C4-2B (cell line): Measurements from ENCODE around the gene ADH4.
A peak's percentile ranks its signal among the peaks of the same experiment; 100 is the strongest.
"Not testable (repeated sequence)": the region's sequence is repeated elsewhere in the genome, so short reads cannot be mapped to it uniquely, and the experiment has no call there.

Experiments
- H3K27ac ChIP-seq: fragments of 450-650 bp; 2 replicates; pipeline ENCODE4 v1.5.1; 2017
- ZFX ChIP-seq: fragments of 450-650 bp; IDR thresholded peaks from 2 replicates; pipeline ENCODE4 v1.6.1; 2017
- TF ChIP-seq, protein P1 (sequence below): fragments of 450-650 bp; conservative IDR thresholded peaks from 2 replicates; pipeline ENCODE4 v1.5.1; 2017; ENCODE audit warnings: mild to moderate bottlenecking

Gene ADH4

DNA sequence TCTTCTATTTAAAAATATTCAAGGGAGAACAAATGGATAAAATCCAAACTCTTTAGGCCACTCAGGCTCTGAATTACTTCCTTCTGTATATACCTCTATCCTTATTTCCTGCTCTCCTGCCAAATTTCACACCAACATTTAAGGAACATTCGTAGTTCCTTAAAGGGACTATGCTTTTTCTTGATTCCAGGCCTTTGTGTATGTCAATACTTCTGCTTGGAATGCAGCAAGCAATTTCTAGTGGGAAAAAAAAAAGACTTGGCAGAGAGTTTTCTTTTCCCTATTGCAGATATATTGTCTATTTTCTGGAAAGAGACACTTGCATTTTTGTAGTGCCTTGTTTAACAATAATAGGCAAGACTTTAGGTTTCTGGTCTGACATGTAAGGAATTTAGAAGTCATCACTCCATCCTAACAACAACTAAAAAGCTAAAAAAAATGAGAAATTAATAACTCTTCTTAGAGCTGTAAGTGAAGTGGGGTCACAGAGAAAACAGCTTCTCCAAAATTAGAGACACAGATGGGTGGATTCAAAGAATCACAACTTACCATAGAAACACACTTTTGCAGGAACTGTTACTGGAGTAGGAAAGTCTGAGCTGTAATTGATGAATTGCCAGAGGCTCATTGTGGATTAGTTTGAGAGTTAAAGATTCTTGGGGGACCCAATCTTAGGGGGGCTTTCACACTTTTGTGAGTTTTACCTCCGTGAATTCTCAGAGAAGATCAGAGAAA, 53.4 kb downstream of the ADH4 start:
- no peak overlapping the region for H3K27ac ChIP-seq

DNA sequence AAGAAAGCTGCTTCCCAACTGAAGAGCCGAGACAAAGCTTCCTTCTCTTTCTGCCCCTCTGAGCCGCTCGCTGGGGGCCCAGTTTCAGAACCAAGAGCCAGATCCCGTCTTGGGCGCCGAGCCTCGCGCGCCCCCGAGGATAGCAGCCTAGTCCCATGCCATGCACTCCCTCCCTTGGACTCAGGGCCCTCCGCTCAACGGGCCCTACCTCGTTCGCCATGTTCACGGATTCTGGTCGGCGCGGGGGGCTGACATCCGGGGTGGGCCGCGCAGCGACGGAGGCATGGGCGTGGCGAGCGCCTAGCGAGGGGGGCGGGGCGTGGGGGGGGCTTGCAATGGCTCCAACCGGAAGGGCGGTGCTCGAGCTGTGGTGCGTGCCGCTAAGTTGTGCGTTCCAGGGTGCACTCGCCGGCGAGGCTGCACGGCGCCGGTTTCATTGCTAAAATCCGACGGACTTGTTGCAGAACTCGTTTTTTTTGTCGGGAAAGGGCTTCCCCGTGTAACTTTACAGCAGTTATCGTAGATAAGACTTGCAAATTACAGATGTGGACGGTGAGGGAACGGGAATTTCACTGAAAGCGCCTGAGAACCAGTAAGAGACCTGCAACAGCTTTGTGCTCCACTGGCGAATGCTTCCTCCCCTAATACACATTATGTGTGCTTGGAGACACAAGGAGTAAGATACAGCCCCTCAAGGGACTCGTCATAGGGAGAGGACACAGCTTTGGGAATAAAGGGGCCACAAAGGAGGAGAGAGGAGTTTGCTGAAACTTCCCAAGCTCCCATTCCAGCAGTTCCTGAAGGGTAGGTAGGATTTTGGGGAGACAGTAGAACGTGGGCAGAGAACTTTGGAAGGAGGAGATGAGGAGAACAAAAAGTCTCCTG, 55.4 kb downstream of the ADH4 start, which contains the start of gene ADH5:
Gene ADH5 (minus strand): TSS at position 308 of the 885 bp plus-strand sequence. CDS start 88 bp downstream, at position 220.
- H3K27ac ChIP-seq, result peak within 1 kb of the TSS; percentile 80
- TF ChIP-seq, protein P1, sequence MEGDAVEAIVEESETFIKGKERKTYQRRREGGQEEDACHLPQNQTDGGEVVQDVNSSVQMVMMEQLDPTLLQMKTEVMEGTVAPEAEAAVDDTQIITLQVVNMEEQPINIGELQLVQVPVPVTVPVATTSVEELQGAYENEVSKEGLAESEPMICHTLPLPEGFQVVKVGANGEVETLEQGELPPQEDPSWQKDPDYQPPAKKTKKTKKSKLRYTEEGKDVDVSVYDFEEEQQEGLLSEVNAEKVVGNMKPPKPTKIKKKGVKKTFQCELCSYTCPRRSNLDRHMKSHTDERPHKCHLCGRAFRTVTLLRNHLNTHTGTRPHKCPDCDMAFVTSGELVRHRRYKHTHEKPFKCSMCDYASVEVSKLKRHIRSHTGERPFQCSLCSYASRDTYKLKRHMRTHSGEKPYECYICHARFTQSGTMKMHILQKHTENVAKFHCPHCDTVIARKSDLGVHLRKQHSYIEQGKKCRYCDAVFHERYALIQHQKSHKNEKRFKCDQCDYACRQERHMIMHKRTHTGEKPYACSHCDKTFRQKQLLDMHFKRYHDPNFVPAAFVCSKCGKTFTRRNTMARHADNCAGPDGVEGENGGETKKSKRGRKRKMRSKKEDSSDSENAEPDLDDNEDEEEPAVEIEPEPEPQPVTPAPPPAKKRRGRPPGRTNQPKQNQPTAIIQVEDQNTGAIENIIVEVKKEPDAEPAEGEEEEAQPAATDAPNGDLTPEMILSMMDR, result no peak
- TF ChIP-seq ZFX, result no peak

More for the DNA sequence above, 53.4 kb downstream of the ADH4 start:
- TF ChIP-seq, protein P1, result no peak
- no peak for TF ChIP-seq ZFX

DNA sequence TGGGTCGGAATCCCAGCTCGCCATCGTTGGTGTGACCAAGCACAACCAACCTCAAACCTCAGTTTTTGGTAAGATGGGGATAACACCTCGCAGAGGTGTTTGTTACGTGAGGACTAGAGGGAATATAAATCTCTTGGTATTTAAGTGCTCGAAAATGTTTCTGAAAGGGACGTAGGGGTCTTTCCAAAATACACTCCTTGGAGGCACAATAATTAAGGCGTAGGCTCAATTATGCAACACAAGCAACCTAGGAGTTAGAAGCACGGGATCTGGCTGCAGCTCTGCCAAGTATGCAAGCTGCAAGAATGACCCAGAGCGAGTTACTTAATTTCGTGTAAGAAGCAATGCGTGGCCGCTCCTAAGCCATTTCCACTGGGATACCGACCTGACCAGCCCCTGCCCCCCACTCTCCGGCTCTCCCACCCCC, 56.1 kb downstream of the ADH4 start:
- TF ChIP-seq ZFX, result no peak
- TF ChIP-seq, protein P1, result no peak
- H3K27ac ChIP-seq, result peak overlapping the region; percentile 80

DNA sequence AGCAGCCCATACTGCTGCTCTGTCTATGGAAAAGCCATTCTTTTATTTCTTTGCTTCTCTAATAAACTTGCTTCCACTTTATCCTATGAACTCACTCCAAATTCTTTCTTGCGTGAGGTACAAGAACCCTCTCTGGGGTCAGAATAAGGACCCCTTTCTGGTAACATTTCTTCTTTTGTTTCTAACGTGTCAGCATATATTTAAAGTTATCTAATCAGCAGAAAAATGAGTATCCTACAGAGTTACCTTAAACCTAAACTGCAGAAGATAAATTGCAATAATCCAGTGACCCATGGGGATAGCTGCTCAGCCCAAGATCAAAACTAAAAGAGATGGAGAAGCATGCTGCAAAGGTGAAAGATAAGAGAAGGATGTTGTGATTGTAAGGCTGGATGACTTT, 59.5 kb downstream of the ADH4 start:
- TF ChIP-seq ZFX, result no peak
- TF ChIP-seq, protein P1, result no peak
- H3K27ac ChIP-seq, result no peak overlapping the region

DNA sequence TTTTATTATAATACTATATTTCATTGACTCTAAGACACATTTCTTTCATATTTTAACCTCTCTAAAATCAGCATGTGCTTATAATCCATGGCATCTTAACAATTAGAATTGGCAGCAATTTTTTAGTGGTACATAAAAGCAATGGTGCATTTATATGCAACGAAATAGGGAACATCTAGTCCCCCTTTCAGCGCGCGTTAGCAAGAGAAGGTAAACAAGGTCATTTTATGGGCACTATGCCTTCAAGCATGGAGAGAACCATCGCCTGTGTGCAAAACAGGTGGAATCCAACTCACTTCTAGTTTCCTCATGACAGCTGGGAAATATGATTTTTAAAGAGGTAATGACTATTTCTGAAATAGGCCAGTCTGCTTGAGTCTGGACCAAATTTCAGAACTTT, 61.9 kb downstream of the ADH4 start:
- TF ChIP-seq, protein P1, result no peak
- TF ChIP-seq ZFX, result no peak
- no peak overlapping the region for H3K27ac ChIP-seq

DNA sequence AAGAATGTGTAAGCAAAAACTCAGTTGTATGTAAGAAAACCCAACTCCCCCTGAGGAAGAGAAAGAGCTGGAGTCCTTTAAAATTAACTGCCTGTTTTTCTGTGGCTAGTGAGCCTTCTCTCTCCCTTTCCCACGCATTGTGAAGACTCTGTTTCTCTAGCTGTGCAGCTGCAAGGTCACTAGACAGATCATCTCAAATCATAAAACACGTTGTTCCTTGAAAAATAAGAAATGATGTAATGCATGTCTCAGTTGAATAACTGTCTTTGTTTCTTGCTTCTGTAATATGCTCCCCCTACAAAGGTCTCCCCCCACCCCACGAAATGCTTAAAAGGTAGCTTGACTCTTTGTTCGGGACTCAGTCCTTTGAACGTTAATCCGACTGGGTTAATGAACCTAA, 63.2 kb downstream of the ADH4 start:
- not testable (repeated sequence) for H3K27ac ChIP-seq

DNA sequence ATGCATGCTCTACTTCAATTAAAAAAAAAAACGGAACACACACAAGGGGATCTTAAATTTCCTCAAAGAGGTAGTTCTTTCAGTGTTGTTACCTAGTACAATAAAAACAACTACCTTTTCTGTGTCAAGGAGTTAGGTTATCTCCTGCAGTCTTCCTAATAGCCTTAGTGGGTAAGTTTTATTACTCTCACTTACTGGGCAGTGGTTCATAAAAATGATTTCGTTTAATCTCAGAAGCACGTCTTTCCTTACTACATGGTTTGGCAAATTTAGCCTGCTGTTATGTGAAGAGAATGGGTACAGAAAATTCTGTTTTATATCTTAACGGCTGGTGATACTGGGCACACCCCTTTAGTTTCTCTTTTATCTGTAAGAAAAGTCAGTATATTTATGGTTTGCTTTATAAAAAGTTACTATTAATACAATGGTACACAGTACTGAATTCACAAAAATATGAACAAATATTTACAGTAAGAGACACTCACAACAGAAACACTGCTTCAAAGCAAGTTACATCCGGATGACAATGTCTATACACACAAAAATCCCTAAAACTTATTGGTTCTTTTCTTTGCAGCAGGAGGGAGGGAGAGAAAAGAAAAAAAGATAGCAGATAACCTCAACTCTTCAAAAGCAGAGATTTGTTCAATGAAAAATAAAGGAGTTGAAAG, 64.3 kb downstream of the ADH4 start:
- no peak for TF ChIP-seq ZFX
- TF ChIP-seq, protein P1, result no peak
- H3K27ac ChIP-seq, result no peak overlapping the region
